HepG2 (cell line): ENCODE data around the gene GDF7. TPM values are rescaled to one million over a fixed set of nuclear protein-coding genes. Genes with fewer than 3 reads are reported as not detected.

ENCODE experiments used
- AHR ChIP-seq: IDR thresholded peaks from 2 replicates; pipeline ENCODE4 v1.6.1; 2018; ENCODE audit warnings: missing genetic modification reagents, missing compliant biosample characterization
- CBX5 ChIP-seq: sonication (generic); formaldehyde crosslinking; IDR thresholded peaks from 2 replicates; pipeline ENCODE4 v1.4.0; 2020; ENCODE audit warnings: missing genetic modification reagents, borderline replicate concordance
- CCAR2 ChIP-seq: fragments of 200-400 bp; formaldehyde crosslinking; optimal IDR thresholded peaks from 2 replicates; pipeline ENCODE3; 2018; ENCODE audit warnings: low read depth, mild to moderate bottlenecking, low read length, moderate library complexity
- ETV5 ChIP-seq: IDR thresholded peaks from 2 replicates; pipeline ENCODE4 v1.6.1; 2018; ENCODE audit warnings: missing biosample characterization, missing genetic modification reagents, inconsistent platforms, borderline replicate concordance
- NR2F6 ChIP-seq, 2 experiments: IDR thresholded peaks; 2 replicates each; pipeline ENCODE4 v1.6.1; 2016; ENCODE audit warnings: antibody characterized with exemption in 1 of 2, mild to moderate bottlenecking in 1 of 2
- NR3C1 ChIP-seq: sonication (generic); formaldehyde crosslinking; IDR thresholded peaks from 2 replicates; pipeline ENCODE4 v1.4.0; 2020; ENCODE audit warnings: missing genetic modification reagents
- PHB2 ChIP-seq: fragments of 450-650 bp; IDR thresholded peaks from 2 replicates; pipeline ENCODE4 v1.6.1; 2018; ENCODE audit not compliant: partially characterized antibody
- REPIN1 ChIP-seq: sonication (generic); formaldehyde crosslinking; IDR thresholded peaks from 2 replicates; pipeline ENCODE4 v1.8.0; 2022; ENCODE audit warnings: missing genetic modification reagents, low read depth, mild to moderate bottlenecking, borderline replicate concordance
- SIX1 ChIP-seq: sonication (generic); formaldehyde crosslinking; IDR thresholded peaks from 2 replicates; pipeline ENCODE4 v1.4.0; 2020; ENCODE audit warnings: missing genetic modification reagents, borderline replicate concordance
- SOX13 ChIP-seq, 3 experiments: fragments of 450-650 bp in 1 of 3; sonication (generic) in 1 of 3; formaldehyde crosslinking in 1 of 3; IDR thresholded peaks in 2 of 3; conservative IDR thresholded peaks in 1 of 3; 2 replicates each; pipeline versions ENCODE4 v1.5.0 to v1.6.1; 2016 to 2020; ENCODE audit warnings: antibody characterized with exemption in 1 of 3, mild to moderate bottlenecking in 1 of 3, missing compliant biosample characterization in 1 of 3, missing genetic modification reagents in 1 of 3, moderate library complexity in 1 of 3
- TAF15 ChIP-seq: fragments of 200-400 bp; formaldehyde crosslinking; IDR thresholded peaks from one replicate; pipeline ENCODE4 v1.6.1; 2018; ENCODE audit warnings: mild to moderate bottlenecking, low read depth, low read length; ENCODE audit not compliant: poor library complexity, severe bottlenecking
- WIZ ChIP-seq: sonication (generic); formaldehyde crosslinking; IDR thresholded peaks from 2 replicates; pipeline ENCODE4 v1.5.1; 2020; ENCODE audit warnings: mild to moderate bottlenecking, missing genetic modification reagents
- YEATS2 ChIP-seq: sonication (generic); formaldehyde crosslinking; IDR thresholded peaks from 2 replicates; pipeline ENCODE4 v1.4.0; 2020; ENCODE audit warnings: missing genetic modification reagents, borderline replicate concordance
- ZMYM4 ChIP-seq: sonication (generic); formaldehyde crosslinking; IDR thresholded peaks from 2 replicates; pipeline ENCODE4 v1.8.1; 2023; ENCODE audit warnings: mild to moderate bottlenecking, missing genetic modification reagents
- ZNF263 ChIP-seq: sonication (generic); formaldehyde crosslinking; IDR thresholded peaks from 2 replicates; pipeline ENCODE4 v1.4.0; 2020; ENCODE audit warnings: missing genetic modification reagents
- ZNF484 ChIP-seq: sonication (generic); formaldehyde crosslinking; IDR thresholded peaks from 2 replicates; pipeline ENCODE4 v1.5.1; 2020; ENCODE audit warnings: mild to moderate bottlenecking, low read depth, missing genetic modification reagents, borderline replicate concordance
- ZNF510 ChIP-seq: sonication (generic); formaldehyde crosslinking; IDR thresholded peaks from 2 replicates; pipeline ENCODE4 v1.4.0; 2020; ENCODE audit warnings: low read depth, mild to moderate bottlenecking, missing genetic modification reagents
- ZNF598 ChIP-seq: sonication (generic); formaldehyde crosslinking; IDR thresholded peaks from 2 replicates; pipeline ENCODE4 v1.5.1; 2020; ENCODE audit warnings: mild to moderate bottlenecking, missing genetic modification reagents, borderline replicate concordance
- ZNF614 ChIP-seq: IDR thresholded peaks from 2 replicates; pipeline ENCODE4 v1.6.1; 2018; ENCODE audit warnings: missing biosample characterization, missing genetic modification reagents, inconsistent platforms, borderline replicate concordance
- ZNF652 ChIP-seq: IDR thresholded peaks from 2 replicates; pipeline ENCODE4 v1.6.1; 2016; ENCODE audit warnings: low read depth, borderline replicate concordance
- ZNF772 ChIP-seq: sonication (generic); formaldehyde crosslinking; IDR thresholded peaks from 2 replicates; pipeline ENCODE4 v1.5.0; 2020; ENCODE audit warnings: mild to moderate bottlenecking, missing genetic modification reagents
- polyA plus RNA-seq, 8 experiments: library from polyadenylated mRNA; depleted of rRNA in 3 of 8; stranded (reverse) in 7 of 8; unstranded in 1 of 8; fragments of >200 nt; fragmentation: Illumina TruSeq in 4 of 8; extraction: Trizol in 4 of 8; gene quantifications; 2 replicates each; pipeline versions ENCODE4 v1.2.1 to v1.2.3, GENCODE V29; 2011 to 2016; ENCODE audit warnings: low read depth in 4 of 8, missing spikeins in 1 of 8, mixed read lengths in 1 of 8; ENCODE audit not compliant: insufficient read depth in 1 of 8
- total RNA-seq, 5 experiments: library from RNA; depleted of rRNA; stranded (reverse); fragments of >200 nt; fragmentation: Illumina TruSeq; extraction: Trizol; gene quantifications; 2 replicates each; pipeline ENCODE4 v1.2.3, GENCODE V29; 2016; ENCODE audit warnings: low read depth in 1 of 5
- TF ChIP-seq, protein P1 (sequence below): sonication (generic); formaldehyde crosslinking; IDR thresholded peaks from 2 replicates; pipeline ENCODE4; 2020; ENCODE audit warnings: missing genetic modification reagents, mild to moderate bottlenecking, borderline replicate concordance
- TF ChIP-seq, protein P2 (sequence below): IDR thresholded peaks from 2 replicates; pipeline ENCODE4 v1.6.1; 2016; ENCODE audit warnings: missing genetic modification reagents, missing compliant biosample characterization
- TF ChIP-seq, protein P3 (sequence below): sonication (generic); formaldehyde crosslinking; IDR thresholded peaks from 2 replicates; pipeline ENCODE4 v1.8.0; 2022; ENCODE audit warnings: missing genetic modification reagents, low read depth, mild to moderate bottlenecking, borderline replicate concordance

GDF7 gene
- total and polyA plus RNA-seq, 2 of the 13 experiments (the other 11 are each of a cell fraction or from before 2014, with no cell fraction given): 1.6 to 15.0 TPM

DNA sequence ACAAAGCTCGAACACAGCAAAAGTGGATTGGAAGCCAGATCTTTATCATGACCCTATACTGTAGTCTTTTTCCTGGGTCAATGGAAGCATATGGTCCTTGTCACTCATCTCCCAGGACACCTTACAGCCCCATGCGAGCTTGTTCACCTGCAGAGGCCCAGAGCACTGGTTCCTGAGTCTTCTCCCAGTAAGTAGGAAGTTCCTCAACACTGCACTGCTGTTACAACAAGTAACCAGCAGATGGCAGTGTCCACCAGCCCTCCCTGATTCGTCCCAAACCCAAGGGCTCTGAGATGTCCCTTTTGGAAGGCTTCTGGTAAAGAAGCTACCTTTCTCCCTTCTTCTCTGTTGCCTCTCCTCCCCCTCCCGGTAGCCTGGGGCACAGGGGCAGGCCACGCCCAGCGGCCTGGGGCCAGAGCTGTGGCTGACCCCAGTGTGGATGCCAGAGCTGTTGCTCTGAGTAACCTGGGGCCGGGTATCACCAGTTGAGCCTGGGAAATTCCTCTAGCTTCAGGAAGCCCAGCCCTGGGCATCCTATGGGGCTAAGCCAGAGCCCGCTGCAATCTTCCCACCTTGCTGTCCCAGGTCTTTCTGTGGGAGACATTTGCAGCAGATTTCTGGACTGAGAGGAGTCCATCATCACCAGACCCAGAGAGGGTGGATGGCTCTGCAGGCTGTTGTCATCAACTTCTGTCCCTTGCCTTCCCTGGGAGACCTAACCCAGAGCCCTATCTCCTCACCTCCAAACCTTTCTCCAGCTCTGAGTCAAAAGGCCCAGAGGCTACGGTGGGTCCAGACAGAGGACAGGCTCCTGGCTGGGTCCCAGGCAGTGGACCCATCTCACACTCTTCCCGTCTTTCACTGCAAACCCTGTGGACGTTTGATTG lies 5.3 kb upstream of the GDF7 start (continued):
- TF ChIP-seq CCAR2: no peak
- no peak for TF ChIP-seq ZNF510 (CRISPR knock-in tag)
- TF ChIP-seq AHR (CRISPR knock-in tag): peak; percentile 63; the same call in 1 of the 2 replicates
- peak; percentile 67; the same call in 1 of the 2 replicates for TF ChIP-seq REPIN1 (CRISPR knock-in tag)
- TF ChIP-seq, protein P1, sequence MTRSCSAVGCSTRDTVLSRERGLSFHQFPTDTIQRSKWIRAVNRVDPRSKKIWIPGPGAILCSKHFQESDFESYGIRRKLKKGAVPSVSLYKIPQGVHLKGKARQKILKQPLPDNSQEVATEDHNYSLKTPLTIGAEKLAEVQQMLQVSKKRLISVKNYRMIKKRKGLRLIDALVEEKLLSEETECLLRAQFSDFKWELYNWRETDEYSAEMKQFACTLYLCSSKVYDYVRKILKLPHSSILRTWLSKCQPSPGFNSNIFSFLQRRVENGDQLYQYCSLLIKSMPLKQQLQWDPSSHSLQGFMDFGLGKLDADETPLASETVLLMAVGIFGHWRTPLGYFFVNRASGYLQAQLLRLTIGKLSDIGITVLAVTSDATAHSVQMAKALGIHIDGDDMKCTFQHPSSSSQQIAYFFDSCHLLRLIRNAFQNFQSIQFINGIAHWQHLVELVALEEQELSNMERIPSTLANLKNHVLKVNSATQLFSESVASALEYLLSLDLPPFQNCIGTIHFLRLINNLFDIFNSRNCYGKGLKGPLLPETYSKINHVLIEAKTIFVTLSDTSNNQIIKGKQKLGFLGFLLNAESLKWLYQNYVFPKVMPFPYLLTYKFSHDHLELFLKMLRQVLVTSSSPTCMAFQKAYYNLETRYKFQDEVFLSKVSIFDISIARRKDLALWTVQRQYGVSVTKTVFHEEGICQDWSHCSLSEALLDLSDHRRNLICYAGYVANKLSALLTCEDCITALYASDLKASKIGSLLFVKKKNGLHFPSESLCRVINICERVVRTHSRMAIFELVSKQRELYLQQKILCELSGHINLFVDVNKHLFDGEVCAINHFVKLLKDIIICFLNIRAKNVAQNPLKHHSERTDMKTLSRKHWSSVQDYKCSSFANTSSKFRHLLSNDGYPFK (CRISPR knock-in tag): peak; percentile 27; the same call in 1 of the 2 replicates
- TF ChIP-seq, protein P2, sequence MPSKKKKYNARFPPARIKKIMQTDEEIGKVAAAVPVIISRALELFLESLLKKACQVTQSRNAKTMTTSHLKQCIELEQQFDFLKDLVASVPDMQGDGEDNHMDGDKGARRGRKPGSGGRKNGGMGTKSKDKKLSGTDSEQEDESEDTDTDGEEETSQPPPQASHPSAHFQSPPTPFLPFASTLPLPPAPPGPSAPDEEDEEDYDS (CRISPR knock-in tag): peak; percentile 30; the same call in 1 of the 2 replicates
- no peak for TF ChIP-seq PHB2
- TF ChIP-seq NR2F6 (IDR thresholded peaks at IDR 0.05): no peak
- TF ChIP-seq NR2F6 (CRISPR knock-in tag; IDR thresholded peaks at IDR 0.05): peak; percentile 49; the same call in 1 of the 2 replicates
- TF ChIP-seq ZNF614 (CRISPR knock-in tag): peak; percentile 57; the same call in 1 of the 2 replicates
- TF ChIP-seq SIX1 (CRISPR knock-in tag): no peak
- no peak for TF ChIP-seq SOX13 (IDR thresholded peaks at IDR 0.05)
- peak in 1 of 2 experiments; percentile 18; a peak in 1 of 4 replicates for TF ChIP-seq SOX13 (CRISPR knock-in tag; conservative IDR thresholded peaks at IDR 0.05 in 1 of 2, IDR thresholded peaks at IDR 0.05 in 1 of 2)
- 0 out of 2 replicates have a peak, but pooled peaks have one; percentile 11 for TF ChIP-seq ZNF263
- TF ChIP-seq ZNF484 (CRISPR knock-in tag): no peak
- peak; percentile 33; the same call in 1 of the 2 replicates for TF ChIP-seq ZNF598 (CRISPR knock-in tag)
- no peak for TF ChIP-seq ETV5
- 0 out of 2 replicates have a peak, but pooled peaks have one; percentile 28 for TF ChIP-seq WIZ (CRISPR knock-in tag)
- TF ChIP-seq, protein P3, sequence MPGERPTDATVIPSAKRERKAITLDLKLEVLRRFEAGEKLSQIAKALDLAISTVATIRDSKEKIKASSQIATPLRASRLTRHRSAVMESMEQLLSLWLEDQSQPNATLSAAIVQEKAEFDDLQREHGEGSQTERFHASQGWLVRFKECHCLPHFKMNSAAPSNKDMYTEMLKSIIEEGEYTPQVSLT: no peak
- TF ChIP-seq CBX5 (CRISPR knock-in tag): peak; percentile 76; the same call in 1 of the 2 replicates
- TF ChIP-seq ZNF772: no peak
- TF ChIP-seq TAF15: no peak
- no peak for TF ChIP-seq ZNF652 (CRISPR knock-in tag)
- no peak for TF ChIP-seq YEATS2 (CRISPR knock-in tag)
- TF ChIP-seq NR3C1: 0 out of 2 replicates have a peak, but pooled peaks have one; percentile 22
- TF ChIP-seq ZMYM4: peak; percentile 44; the same call in 1 of the 2 replicates
